GM18526 (cell line): ENCODE results near the gene ZNF79.

Source experiments
- POLR2A ChIP-seq: IDR thresholded peaks from 3 replicates; pipeline ENCODE4 v1.6.1; 2011; ENCODE audit not compliant: insufficient read length; ENCODE audit errors: extremely low read depth

The ZNF79 gene

DNA sequence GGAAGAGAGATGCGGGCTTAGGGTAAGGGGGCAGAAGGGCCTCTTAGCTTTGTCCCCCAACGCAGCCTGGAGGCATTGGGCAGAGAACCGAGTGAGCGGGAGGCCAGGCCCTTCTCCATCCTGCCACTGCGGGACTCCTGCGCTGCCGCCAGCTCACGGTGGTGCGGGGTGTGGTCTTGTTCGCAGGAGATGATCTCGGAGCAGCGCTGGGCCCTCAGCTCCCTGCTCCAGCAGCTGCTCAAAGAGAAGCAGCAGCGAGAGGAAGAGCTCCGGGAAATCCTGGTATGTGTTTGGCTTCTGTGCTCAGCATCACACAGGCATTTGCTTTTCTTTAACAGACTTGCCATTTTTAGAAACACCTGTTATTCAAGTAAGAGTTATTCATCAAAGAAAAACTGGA, 68.4 kb downstream of the ZNF79 start:
- TF ChIP-seq POLR2A = no peak

DNA sequence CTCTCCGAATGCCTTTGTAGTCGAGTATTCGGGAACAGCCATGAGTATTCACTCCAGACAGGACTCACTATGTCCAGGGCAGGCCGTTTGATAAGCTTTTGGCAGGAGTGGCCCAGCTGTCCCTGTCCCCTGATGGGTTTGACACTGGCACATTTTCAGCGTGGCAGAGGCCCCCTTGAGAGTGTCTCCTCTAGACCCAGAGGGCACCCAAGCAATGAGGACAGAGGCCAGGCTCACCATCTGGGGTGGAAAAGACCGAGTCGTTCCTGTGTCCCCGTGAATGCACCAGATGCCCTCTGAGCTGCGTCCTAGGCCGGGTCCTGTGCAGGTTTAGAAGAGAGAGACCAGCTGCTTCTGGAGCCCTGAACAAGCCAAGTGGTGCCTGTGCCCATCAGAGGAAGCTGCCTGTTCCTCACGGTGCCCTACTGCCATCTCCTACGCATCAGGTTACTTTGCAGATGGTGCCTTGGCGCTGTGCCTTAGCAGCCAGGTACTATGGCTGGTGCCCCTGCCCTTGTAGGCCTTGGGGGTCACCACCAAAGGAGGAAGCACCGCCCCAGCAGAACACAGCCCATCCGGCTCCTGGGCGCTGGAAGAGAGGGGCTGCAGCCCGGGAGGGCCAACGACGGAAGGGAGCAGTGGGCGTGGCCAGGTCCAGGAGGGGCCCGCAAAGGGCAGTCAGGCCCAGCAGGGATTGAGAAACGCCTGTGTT, 69.6 kb downstream of the ZNF79 start:
- TF ChIP-seq POLR2A = no peak

DNA sequence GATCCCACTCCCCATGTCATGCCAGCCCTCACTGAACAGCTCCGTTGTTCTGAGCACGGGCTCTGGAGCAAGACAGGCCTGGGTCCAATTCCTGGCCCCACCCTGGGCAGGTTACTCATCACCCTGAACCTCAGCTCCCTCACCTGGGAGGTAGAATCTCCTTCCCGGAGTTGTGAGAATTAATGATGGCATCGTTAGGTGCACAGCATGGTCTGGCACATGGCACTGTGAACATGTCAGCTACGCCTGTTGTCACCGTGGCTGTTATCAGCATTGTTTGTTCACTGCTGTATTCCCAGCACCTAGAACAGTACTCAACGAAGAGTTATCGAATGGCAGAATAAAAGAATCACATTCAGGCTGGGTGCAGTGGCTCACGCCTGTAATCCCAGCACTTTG, 70.1 kb downstream of the ZNF79 start:
- TF ChIP-seq POLR2A = no peak
